ENCODE data around the gene ADAMTSL1.

The ADAMTSL1 gene

GRCh38 chr9:18614651-18615050 lies 140.7 kb downstream of the ADAMTSL1 start:
- no peak for DNase-seq

- DNase-seq: no peak
These were observed 143.0 kb downstream of the ADAMTSL1 start for GRCh38 chr9:18616976-18617375.

- no peak for DNase-seq
These were observed 143.8 kb downstream of the ADAMTSL1 start for GRCh38 chr9:18617759-18618158.

- DNase-seq: no peak
These were observed 144.9 kb downstream of the ADAMTSL1 start for GRCh38 chr9:18618862-18619261.

- DNase-seq: no peak
These were observed 148.4 kb downstream of the ADAMTSL1 start for GRCh38 chr9:18622186-18622836.

- DNase-seq: no peak
These were observed 149.5 kb downstream of the ADAMTSL1 start for GRCh38 chr9:18623221-18624079.

- no peak for DNase-seq
These were observed 152.2 kb downstream of the ADAMTSL1 start for GRCh38 chr9:18626046-18626698.

GRCh38 chr9:18629136-18629535 lies 155.2 kb downstream of the ADAMTSL1 start:
- DNase-seq: no peak

GRCh38 chr9:18632632-18633403 lies 158.9 kb downstream of the ADAMTSL1 start:
- DNase-seq: no peak

- no peak for DNase-seq
These were observed 162.8 kb downstream of the ADAMTSL1 start for GRCh38 chr9:18636781-18637180.

GRCh38 chr9:18638371-18639249 lies 164.7 kb downstream of the ADAMTSL1 start:
- DNase-seq: no peak

GRCh38 chr9:18639911-18640310 lies 166.0 kb downstream of the ADAMTSL1 start:
- DNase-seq: no peak

- DNase-seq: no peak
These were observed 185.1 kb downstream of the ADAMTSL1 start for GRCh38 chr9:18658804-18659705.

- no peak for DNase-seq
These were observed 186.0 kb downstream of the ADAMTSL1 start for GRCh38 chr9:18660001-18660400.

- no peak for DNase-seq
These were observed 188.4 kb downstream of the ADAMTSL1 start for GRCh38 chr9:18662320-18662719.

- DNase-seq: no peak
These were observed 192.0 kb downstream of the ADAMTSL1 start for GRCh38 chr9:18665947-18666346.

- no peak for DNase-seq
These were observed 192.4 kb downstream of the ADAMTSL1 start for GRCh38 chr9:18666348-18666747.

GRCh38 chr9:18666986-18667772 lies 193.2 kb downstream of the ADAMTSL1 start:
- DNase-seq: no peak

GRCh38 chr9:18668944-18669343 lies 195.0 kb downstream of the ADAMTSL1 start:
- DNase-seq: no peak

- no peak for DNase-seq
These were observed 198.8 kb downstream of the ADAMTSL1 start for GRCh38 chr9:18672706-18673105.
